Lower leg skin (tissue), 4 donors: ENCODE results near the gene OGDHL. TPM values are rescaled to one million over a fixed set of nuclear protein-coding genes. Genes with fewer than 3 reads are reported as not detected.
A peak's percentile ranks its signal among the peaks of the same experiment; 100 is the strongest.

ENCODE experiments used
- DNase-seq, 2 donors: peaks; one replicate each; pipeline ENCODE4 v3.0.0-alpha.2; 2019; ENCODE audit warnings: low spot score in 2 of 2
- H3K4me3 ChIP-seq: fragments of 200-600 bp; sonication (generic); 2 replicates; pipeline ENCODE4 v1.5.1; 2017; ENCODE audit warnings: mild to moderate bottlenecking, low read depth; ENCODE audit not compliant: poor library complexity, severe bottlenecking
- POLR2A ChIP-seq, 2 donors: fragments of 450-650 bp; IDR thresholded peaks; one replicate each; pipeline ENCODE4 v1.6.1; 2016 to 2017; ENCODE audit warnings: antibody characterized with exemption in 2 of 2, mild to moderate bottlenecking in 1 of 2, moderate library complexity in 1 of 2
- WGBS, 2 donors: methylation state at CpG; one replicate each; pipeline ENCODE4 v1.1.5; 2018; 5-methylcytosine and 5-hydroxymethylcytosine counted together
- intact Hi-C: fragments of 100-400 bp; cut with DNase I; formaldehyde crosslinking; loops from one replicate; pipeline ENCODE4 v1.15.0; 2023; ENCODE audit warnings: low total_unique reads
- total RNA-seq, 4 donors: library from RNA; depleted of rRNA; stranded (reverse); fragments of >200 nt; gene quantifications; one replicate each; pipeline ENCODE4 v1.1.0, GENCODE V29; 2016
- TF ChIP-seq, protein P1 (sequence below), 3 donors: fragments of 450-650 bp; IDR thresholded peaks; one replicate each; pipeline ENCODE4 v1.5.1; 2016; ENCODE audit warnings: antibody characterized with exemption in 3 of 3, mild to moderate bottlenecking in 3 of 3, moderate library complexity in 2 of 3

OGDHL gene
- total RNA-seq, 4 donors from 2014 or later: 0.10 to 0.16 TPM; not detected in 2

DNA sequence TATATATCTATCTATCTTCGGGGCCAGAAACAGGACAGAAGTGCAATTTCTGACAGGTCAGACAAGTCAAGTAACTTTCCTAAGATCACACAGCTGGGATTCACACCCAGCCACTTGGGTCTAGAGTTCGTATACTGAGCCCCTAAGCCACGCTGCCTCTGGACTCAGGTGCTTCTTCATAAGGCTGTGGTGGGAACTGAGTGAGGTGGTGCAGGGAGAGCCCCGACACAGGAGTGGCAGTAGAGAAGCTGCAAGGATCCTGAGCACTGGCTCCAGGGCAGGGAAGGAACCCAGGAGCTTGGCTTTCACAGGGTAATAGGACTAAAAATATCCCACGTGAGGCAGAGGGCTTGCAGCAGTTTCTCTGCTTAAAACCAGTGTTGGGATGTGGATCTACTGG lies 48.9 kb downstream of the OGDHL start:
- peak in 1 of 2 donors; percentile 53 for DNase-seq
- intact Hi-C loops: no loop called here
- TF ChIP-seq POLR2A (IDR thresholded peaks at IDR 0.05): no peak
- TF ChIP-seq, protein P1, sequence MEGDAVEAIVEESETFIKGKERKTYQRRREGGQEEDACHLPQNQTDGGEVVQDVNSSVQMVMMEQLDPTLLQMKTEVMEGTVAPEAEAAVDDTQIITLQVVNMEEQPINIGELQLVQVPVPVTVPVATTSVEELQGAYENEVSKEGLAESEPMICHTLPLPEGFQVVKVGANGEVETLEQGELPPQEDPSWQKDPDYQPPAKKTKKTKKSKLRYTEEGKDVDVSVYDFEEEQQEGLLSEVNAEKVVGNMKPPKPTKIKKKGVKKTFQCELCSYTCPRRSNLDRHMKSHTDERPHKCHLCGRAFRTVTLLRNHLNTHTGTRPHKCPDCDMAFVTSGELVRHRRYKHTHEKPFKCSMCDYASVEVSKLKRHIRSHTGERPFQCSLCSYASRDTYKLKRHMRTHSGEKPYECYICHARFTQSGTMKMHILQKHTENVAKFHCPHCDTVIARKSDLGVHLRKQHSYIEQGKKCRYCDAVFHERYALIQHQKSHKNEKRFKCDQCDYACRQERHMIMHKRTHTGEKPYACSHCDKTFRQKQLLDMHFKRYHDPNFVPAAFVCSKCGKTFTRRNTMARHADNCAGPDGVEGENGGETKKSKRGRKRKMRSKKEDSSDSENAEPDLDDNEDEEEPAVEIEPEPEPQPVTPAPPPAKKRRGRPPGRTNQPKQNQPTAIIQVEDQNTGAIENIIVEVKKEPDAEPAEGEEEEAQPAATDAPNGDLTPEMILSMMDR (IDR thresholded peaks at IDR 0.05): no peak
- 52 to 62% methylated on average over 5 of the region's 5 CpGs for WGBS, 2 donors
- H3K4me3 ChIP-seq: no peak overlapping the region

GRCh38 chr10:49711481-49711880 lies 50.6 kb downstream of the OGDHL start:
- no peak for TF ChIP-seq POLR2A (IDR thresholded peaks at IDR 0.05)
- TF ChIP-seq, protein P1 (IDR thresholded peaks at IDR 0.05): no peak
- intact Hi-C loops: no loop called here
- 53 to 54% methylated on average over 8 of the region's 8 CpGs for WGBS, 2 donors
- H3K4me3 ChIP-seq: no peak overlapping the region
- DNase-seq: peak in 1 of 2 donors; percentile 36

DNA sequence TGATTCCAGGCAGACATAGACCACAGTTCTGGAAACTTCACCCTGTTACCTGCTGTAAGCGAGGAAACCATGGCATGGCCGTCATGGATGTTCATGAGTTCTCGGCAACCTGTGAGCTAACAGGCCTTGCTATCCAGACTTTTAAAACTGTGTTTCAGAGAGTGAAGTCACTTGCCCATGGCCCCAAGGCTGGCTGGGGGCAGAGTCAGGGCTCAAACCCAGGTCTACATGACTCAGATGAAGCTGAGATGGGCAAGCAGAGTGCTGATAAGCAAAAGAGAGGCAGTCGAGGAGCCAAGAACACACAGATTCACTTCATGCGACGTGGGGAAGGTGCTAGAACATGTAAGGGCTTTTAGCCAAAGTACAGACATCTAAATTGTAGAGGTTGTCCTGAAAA lies 51.2 kb downstream of the OGDHL start:
- DNase-seq: no peak
- intact Hi-C loops: no loop called here
- H3K4me3 ChIP-seq: no peak overlapping the region
- 64 to 71% methylated on average over 6 of the region's 6 CpGs for WGBS, 2 donors
- no peak for TF ChIP-seq POLR2A (IDR thresholded peaks at IDR 0.05)
- TF ChIP-seq, protein P1 (IDR thresholded peaks at IDR 0.05): no peak

DNA sequence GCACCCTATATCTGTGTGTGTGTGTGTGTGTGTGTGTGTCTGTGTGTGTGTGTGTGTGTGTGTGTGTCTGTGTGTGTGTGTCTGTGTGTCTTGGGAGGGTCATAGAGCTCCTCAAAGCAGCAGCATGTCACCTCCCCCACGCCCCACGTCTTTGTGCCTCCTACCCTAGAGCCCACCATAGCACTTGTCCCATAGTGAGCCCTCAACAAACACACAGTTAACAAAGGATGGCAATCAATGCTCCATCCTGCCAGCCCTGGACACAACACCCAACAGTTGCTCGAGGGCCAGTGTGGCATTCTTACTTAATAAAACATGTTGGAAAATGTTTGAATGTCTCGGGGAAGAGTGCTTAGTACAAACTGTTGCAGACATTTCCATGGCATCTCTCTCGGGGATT lies 52.2 kb downstream of the OGDHL start:
- no peak for DNase-seq
- no peak overlapping the region for H3K4me3 ChIP-seq
- 72 to 75% methylated on average over 5 of the region's 5 CpGs for WGBS, 2 donors
- intact Hi-C loops: no loop called here
- no peak for TF ChIP-seq POLR2A (IDR thresholded peaks at IDR 0.05)
- TF ChIP-seq, protein P1 (IDR thresholded peaks at IDR 0.05): no peak

- intact Hi-C loops: no loop called here
- no peak overlapping the region for H3K4me3 ChIP-seq
- DNase-seq: no peak
- TF ChIP-seq, protein P1 (IDR thresholded peaks at IDR 0.05): no peak
- TF ChIP-seq POLR2A (IDR thresholded peaks at IDR 0.05): no peak
- WGBS, 2 donors: 76 to 81% methylated on average over 3 of the region's 3 CpGs
Measured at GRCh38 chr10:49707585-49707984, 54.5 kb downstream of the OGDHL start.

DNA sequence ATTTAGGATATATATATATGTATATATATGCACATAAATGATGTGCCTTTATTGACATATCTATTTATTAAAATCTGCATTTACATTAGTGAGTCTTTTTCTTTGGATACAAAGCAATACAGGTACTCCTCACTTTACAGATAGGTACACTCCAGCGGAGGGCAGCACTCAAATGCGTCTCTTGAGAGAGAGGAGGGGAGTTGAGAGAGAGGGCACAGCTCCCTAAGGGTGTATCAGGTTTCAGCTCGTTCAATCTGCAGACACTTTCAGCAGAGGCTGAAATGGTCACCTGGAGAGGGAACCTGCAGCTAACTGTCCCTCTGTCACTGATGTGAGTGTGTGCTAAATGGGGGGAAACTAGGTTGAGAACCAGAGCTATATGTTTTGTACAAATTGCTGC lies 61.1 kb downstream of the OGDHL start:
- no peak for DNase-seq
- no peak overlapping the region for H3K4me3 ChIP-seq
- WGBS, 2 donors: 15 to 20% methylated on average over 3 of the region's 3 CpGs
- intact Hi-C loops: no loop called here
- TF ChIP-seq POLR2A (IDR thresholded peaks at IDR 0.05): no peak
- TF ChIP-seq, protein P1 (IDR thresholded peaks at IDR 0.05): no peak
